Fibroblast of lung (primary cell): ENCODE measurements around the gene CD164L2.

Experiments used
- EZH2 ChIP-seq: IDR thresholded peaks from 2 replicates; pipeline ENCODE4 v1.5.1; 2012; ENCODE audit warnings: low read length, control low read depth, mild to moderate bottlenecking; ENCODE audit errors: missing control alignments
- TF ChIP-seq, protein P1 (sequence below), 2 donors: IDR thresholded peaks in 1 of 2; conservative IDR thresholded peaks in 1 of 2; 1 replicate in 1 of 2; 2 replicates in 1 of 2; pipeline ENCODE4 v1.5.1; 2011 to 2012; ENCODE audit warnings: low read length in 2 of 2, control low read depth in 1 of 2, inconsistent platforms in 1 of 2, low read depth in 1 of 2, mild to moderate bottlenecking in 1 of 2

GRCh38 chr1:27418326-27419185, 35.4 kb upstream of the CD164L2 start:
- TF ChIP-seq, protein P1, sequence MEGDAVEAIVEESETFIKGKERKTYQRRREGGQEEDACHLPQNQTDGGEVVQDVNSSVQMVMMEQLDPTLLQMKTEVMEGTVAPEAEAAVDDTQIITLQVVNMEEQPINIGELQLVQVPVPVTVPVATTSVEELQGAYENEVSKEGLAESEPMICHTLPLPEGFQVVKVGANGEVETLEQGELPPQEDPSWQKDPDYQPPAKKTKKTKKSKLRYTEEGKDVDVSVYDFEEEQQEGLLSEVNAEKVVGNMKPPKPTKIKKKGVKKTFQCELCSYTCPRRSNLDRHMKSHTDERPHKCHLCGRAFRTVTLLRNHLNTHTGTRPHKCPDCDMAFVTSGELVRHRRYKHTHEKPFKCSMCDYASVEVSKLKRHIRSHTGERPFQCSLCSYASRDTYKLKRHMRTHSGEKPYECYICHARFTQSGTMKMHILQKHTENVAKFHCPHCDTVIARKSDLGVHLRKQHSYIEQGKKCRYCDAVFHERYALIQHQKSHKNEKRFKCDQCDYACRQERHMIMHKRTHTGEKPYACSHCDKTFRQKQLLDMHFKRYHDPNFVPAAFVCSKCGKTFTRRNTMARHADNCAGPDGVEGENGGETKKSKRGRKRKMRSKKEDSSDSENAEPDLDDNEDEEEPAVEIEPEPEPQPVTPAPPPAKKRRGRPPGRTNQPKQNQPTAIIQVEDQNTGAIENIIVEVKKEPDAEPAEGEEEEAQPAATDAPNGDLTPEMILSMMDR (conservative IDR thresholded peaks at IDR 0.05 in 1 of 2, IDR thresholded peaks at IDR 0.05 in 1 of 2; ENCODE audit: low read depth in 1 of 2, low read length in 2 of 2): no peak
- TF ChIP-seq EZH2: no peak
